CD4-positive, alpha-beta T cell treated with Interleukin-15 for 1 hour (primary cell): ENCODE data around the gene ARID5A.
"Not testable (repeated sequence)": the region's sequence is repeated elsewhere in the genome, so short reads cannot be mapped to it uniquely, and the experiment has no call there.

Experiments
- DNase-seq: peaks from one replicate; pipeline ENCODE4 v3.0.0-alpha.2; 2020

Gene ARID5A

DNA sequence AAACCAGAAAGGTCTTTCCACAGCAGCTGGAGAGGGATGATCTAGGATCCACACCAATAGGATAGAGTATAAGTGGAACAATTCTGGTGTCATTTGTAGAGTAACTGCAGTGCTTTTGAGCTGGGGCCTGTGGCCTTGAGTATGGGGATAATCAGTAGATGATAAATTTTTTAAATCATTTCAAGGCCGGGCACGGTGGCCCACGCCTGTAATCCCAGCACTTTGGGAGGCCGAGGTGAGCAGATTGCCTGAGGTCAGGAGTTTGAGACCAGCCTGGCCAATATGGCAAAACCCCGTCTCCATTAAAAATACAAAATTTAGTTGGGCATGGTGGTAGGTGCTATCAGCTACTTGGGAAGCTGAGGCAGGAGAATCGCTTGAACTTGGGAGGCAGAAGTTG is 20.9 kb downstream of the ARID5A start:
- DNase-seq: not testable (repeated sequence)

DNA sequence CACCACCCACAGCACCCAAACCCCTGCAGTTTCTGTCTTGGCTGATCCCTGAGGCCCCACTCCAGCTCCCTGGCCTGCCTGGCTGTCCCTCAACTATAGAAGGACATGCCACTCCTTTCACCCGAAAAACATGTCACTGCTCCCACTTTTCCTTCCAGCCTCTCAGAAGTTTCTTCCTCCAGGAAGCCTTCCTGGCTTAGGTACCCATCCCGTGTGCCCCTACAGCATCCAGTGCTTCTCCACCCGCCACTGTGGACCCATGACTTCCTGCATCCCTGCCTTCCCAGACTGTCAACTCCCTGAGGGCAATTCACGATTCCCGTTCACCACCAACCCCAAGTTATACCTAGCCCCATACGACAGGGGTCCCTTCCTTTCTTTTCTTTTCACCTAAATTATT is 21.5 kb downstream of the ARID5A start:
- DNase-seq: no peak

DNA sequence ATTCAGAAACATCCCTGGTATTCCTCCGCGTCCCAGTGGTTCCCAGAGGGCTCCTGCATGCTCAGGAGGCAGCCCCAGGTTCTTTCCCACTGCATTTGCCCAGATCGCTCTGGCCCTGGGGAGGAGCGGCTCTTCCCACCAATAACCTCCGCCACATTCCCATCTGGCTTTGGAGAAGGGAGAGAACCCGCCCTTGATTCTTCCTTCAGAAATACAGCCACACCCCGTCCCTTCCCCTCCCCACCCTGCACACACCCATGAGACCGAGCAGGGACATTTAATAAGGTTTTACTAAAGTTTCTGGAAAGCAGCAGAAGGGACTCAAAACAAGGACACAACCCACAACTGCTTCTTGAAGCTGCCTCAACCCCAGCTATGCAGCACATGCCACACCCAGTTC is 21.9 kb downstream of the ARID5A start:
- DNase-seq: no peak

- no peak for DNase-seq
Observed at GRCh38 chr2:96564026-96564425, 27.5 kb downstream of the ARID5A start.

GRCh38 chr2:96564563-96564962 is 28.0 kb downstream of the ARID5A start:
- DNase-seq: no peak

DNA sequence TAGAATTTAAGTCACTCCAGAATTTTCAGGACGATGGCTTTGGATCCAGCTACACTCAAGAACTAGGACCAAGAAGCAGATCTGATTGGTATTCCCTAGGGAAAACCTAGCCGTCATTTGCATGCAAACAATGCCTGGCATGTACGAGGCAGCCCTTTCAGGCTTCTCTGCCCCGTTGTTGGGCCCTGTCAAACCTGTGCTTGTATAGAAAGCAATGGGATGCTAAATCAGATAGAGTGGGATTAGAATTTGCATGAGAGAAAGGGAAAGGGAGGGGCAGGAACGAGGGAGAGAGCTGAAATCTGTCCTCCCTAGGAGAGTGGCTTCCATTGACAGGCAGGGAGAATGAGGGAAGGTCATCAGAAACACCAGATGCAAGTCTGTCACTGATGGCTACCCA is 28.6 kb downstream of the ARID5A start:
- DNase-seq: no peak

- no peak for DNase-seq
Observed at GRCh38 chr2:96568094-96568493, 31.5 kb downstream of the ARID5A start.

DNA sequence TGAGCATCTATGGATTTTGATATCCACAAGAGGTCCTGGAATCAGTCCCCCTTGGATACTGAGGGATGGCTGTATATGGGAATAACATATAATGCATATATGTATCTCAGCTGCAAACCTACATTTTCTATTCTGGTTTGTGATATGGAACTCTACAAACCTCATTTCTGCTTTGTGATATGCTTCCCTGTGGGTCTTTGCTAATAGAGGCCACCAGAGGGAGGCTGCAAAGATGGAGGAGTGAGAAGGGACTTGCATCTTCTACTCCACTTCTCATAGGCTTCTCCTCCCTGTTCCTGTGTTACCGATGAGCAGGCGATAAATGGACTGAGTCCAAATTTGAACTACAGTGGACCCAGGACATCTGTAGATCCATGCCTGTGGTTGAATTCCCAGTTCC is 37.8 kb downstream of the ARID5A start:
- DNase-seq: no peak

GRCh38 chr2:96575785-96576456 is 39.4 kb downstream of the ARID5A start:
- no peak for DNase-seq

DNA sequence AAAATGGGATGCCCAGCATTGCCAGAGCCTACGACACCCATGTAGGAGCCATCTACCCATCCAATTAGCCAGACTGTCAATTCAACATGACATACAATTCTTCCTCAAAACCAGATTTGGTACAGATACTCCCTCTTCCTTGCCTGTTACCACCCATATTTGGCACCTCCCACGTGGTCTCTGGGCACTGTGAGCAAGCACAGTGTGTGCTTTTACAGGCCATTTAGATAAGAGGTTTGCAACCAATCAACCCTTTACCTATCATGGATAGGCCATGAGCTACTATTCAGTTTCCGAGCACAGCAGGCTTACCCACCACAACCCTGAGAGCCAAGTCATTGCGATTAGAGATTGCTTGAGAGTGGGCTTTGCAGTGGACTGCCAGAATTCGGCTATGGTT is 40.9 kb downstream of the ARID5A start:
- DNase-seq: no peak

GRCh38 chr2:96578731-96579130 is 42.2 kb downstream of the ARID5A start:
- no peak for DNase-seq

- no peak for DNase-seq
Observed at GRCh38 chr2:96579422-96579821, 42.9 kb downstream of the ARID5A start.

GRCh38 chr2:96580771-96581170 is 44.2 kb downstream of the ARID5A start:
- no peak for DNase-seq

DNA sequence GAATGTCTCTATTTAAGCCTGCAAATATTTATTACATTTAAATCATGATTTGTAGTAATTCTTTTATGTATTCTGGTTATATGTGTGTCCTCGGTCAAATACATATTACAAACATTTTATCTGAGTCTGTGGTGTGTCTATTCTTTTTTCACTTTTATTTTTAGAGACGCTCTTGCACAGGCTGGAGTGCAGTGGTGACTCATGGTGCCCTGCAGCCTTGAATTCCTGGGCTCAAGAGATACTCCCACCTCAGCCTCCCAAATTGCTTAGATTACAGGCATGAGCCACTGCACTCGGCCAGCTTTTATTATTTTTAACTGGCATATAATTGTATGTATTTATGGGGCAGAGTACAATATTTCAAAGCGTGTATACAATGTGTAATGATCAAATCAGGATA is 47.5 kb downstream of the ARID5A start:
- DNase-seq: no peak

DNA sequence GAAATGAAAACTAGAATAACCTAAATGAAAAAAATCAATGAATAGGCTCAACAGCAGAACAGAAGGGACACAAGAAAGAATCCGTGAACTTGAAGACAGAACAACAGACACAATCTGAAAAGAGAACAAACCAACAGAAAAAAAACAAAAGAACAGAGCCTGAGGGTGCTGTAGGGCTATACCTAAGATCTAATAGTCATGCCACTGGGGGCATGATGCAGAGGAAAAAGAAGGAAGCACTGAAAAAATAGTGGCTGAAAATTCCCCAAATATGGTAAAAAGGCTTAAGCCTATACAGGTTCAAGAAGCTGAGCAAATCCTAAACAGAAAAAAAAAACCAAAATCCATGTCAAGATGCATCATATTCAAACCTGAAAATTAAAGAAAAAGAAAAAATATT is 51.3 kb downstream of the ARID5A start:
- no peak for DNase-seq

DNA sequence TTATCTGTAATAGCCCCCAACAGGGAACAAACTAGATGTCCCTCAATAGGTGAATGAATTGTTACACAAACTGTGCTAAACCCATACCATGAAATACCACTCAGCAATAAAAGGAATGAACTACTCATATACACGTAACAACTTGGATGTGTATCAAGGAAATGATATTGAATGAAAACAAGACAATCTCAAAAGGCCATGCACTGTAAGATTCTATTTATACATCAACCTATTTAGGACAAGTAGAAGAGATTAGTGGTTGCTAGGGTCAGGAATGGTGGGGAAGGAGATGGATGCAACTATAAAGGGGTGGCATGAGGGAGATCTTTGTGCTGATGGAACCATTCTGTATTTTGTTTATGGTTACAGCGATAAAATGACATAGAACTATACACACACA is 54.5 kb downstream of the ARID5A start:
- DNase-seq: no peak

GRCh38 chr2:96591494-96591893 is 54.9 kb downstream of the ARID5A start:
- DNase-seq: no peak

GRCh38 chr2:96594282-96594681 is 57.7 kb downstream of the ARID5A start:
- no peak for DNase-seq

DNA sequence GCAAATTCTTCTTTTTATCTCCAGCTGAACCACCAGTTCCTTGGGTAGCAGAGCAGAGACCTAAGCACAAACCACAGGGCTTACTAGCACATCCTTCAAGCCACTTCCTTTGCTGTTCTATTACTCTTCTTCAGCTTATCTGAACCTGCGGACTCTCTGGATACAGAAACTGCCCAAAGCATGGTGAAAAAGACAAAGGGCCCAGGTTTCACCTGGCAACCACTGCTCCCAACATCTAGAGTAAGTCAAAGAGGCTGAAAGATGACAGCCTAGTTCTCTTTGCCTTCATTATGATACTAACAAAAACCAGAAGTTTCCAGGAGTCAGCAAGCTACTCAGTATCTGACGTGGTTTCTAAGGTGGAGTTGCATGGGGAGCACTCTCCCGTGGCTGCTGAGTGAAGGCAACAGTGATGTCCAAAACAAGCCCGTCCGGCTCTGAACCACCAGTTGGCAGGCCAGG is 58.2 kb downstream of the ARID5A start:
- no peak for DNase-seq

- no peak for DNase-seq
Observed at GRCh38 chr2:96596596-96596995, 60.0 kb downstream of the ARID5A start.

DNA sequence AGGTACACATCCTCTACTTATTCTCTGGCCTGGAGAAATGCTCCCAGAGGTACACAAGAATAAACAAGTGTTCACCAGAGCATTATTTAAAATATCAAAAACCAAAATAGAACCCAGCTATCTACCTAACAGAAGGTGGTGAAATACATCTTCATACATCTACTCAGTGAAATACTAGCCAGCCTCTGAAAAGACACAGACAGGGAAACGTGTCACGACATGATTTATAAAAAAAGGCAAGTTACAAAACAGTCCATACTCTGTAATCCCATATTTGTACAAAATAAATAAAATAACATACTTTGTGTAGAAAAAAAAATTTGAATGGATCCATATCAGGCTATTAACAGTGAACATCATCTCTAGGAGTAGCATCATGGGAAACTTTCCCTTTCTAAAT is 63.4 kb downstream of the ARID5A start:
- no peak for DNase-seq

DNA sequence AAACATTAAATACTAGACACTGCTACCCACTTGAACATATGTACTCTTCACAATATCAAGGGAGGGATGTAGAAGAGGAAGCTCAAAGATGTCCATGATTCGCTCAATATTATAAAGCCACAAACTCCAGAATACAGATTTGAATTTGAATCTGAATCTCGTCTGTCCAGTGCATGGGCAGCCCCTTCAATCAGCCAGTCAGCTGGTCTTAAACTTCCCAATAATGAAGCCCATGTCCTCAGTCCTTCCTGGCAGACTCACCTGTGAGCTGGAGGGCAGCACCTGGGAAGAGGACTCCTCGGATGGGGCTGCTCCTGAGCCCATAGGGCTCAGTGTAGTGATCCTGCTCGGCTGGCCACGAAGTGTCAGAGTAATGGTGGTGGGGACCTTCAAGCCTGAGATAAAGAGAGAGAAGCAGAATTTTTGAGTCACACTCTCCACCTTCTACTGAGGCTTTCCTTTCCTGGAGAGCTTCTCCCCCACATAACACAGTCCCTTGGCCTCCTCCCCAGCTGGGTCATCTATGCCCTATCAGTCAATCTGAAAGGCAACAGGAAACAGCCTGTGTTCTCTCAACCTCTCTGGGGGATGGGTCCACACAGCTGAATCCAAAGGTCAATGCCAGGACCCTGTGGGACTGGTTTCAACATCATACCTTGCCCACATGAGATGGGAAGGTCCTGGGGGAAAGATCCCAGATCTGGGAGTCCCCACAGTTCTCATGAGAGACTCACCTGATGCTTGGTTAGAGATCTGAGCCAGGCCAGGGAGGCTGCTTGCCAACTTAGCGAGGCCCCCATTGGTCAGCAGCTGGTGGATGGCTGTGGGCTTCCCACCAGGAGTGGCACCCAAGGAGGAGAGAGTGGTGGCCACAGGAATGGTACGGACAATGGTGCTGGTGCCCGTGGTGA is 65.1 kb downstream of the ARID5A start:
- DNase-seq: no peak
